K562 (cell line): ENCODE measurements around the gene CNPY3. TPM values are rescaled to one million over a fixed set of nuclear protein-coding genes. Genes with fewer than 3 reads are reported as not detected.
A peak's percentile ranks its signal among the peaks of the same experiment; 100 is the strongest.
"Not testable (repeated sequence)": the region's sequence is repeated elsewhere in the genome, so short reads cannot be mapped to it uniquely, and the experiment has no call there.

Experiments
- ATAC-seq: fragments of 200-7000 bp; cut with Tn5 transposase; 3 replicates; pipeline ENCODE4 v1.9.1; 2020; ENCODE audit warnings: moderate library complexity
- BruUV-seq: library from RNA; stranded (reverse); fragments of 400-500 nt; replicated peaks from 2 replicates; lab custom pipeline; 2021; lab: Mats Ljungman, UMichigan
- CTCF ChIA-PET: fragments of 300-600 bp; formaldehyde crosslinking; extraction: SDS; loops from one replicate; lab custom pipeline; 2021; ENCODE audit warnings: low intra/inter-chr PET ratio; lab: Yijun Ruan, JAX
- POLR2A ChIA-PET: fragments of 300-600, 350-650 bp; sonication (Branson Sonifier 250); formaldehyde crosslinking; extraction: SDS; loops from one replicate; lab custom pipeline; 2021; ENCODE audit warnings: antibody characterized with exemption, inconsistent platforms; lab: Yijun Ruan, JAX
- DNase-seq, 4 experiments: peaks; one replicate each; pipeline versions ENCODE4 v3.0.0 to v3.0.0-alpha.2; 2011 to 2018; ENCODE audit warnings: low spot score in 3 of 4, mixed read lengths in 3 of 4; ENCODE audit errors: extremely low read depth in 1 of 4
- FAIRE-seq: peaks from 2 replicates; lab custom pipeline; 2011; peaks lifted over from hg19 to GRCh38; lab: Jason Lieb, UNC
- H2AFZ ChIP-seq: 2 replicates; pipeline ENCODE4 v1.6.0; 2011; ENCODE audit warnings: low read depth, low read length, control low read depth, inconsistent platforms
- H3K27ac ChIP-seq: fragments of 200-600 bp; 3 replicates; pipeline ENCODE4 v1.8.0; 2011; ENCODE audit warnings: low read depth, mild to moderate bottlenecking, control low read depth, inconsistent platforms, low read length, moderate library complexity, mixed read lengths; ENCODE audit errors: extremely low read depth
- H3K27me3 ChIP-seq, 2 experiments: fragments of 300-600 bp in 1 of 2; 2 replicates in 1 of 2; 3 replicates in 1 of 2; pipeline versions ENCODE4 v1.6.0 to v1.8.0; 2011; ENCODE audit warnings: inconsistent platforms in 2 of 2, low read length in 2 of 2, mild to moderate bottlenecking in 1 of 2, mixed read lengths in 1 of 2, moderate library complexity in 1 of 2; ENCODE audit not compliant: control insufficient read depth in 2 of 2, insufficient read depth in 2 of 2
- H3K36me3 ChIP-seq: fragments of 300-600 bp; 3 replicates; pipeline ENCODE4 v1.8.0; 2011; ENCODE audit warnings: mild to moderate bottlenecking, low read length, inconsistent platforms; ENCODE audit not compliant: control insufficient read depth, insufficient read depth
- H3K4me1 ChIP-seq, 2 experiments: fragments of 200-600 bp in 1 of 2; replicated peaks in 1 of 2; 2 replicates in 1 of 2; 3 replicates in 1 of 2; pipeline versions ENCODE4 v1.5.1 to v1.8.0; 2011; ENCODE audit warnings: inconsistent platforms in 2 of 2, low read length in 2 of 2, mild to moderate bottlenecking in 1 of 2, mixed read lengths in 1 of 2, moderate library complexity in 1 of 2; ENCODE audit not compliant: control insufficient read depth in 2 of 2, insufficient read depth in 2 of 2
- H3K4me2 ChIP-seq: 2 replicates; pipeline ENCODE4 v1.6.1; 2011; ENCODE audit warnings: low read length, control low read depth, inconsistent platforms, mixed read lengths; ENCODE audit not compliant: insufficient read depth
- H3K4me3 ChIP-seq: fragments of 200-600 bp; sonication (generic), shearing (Covaris generic); 2 replicates; pipeline ENCODE4 v1.5.1; 2016; ENCODE audit warnings: control low read depth, inconsistent platforms
- H3K79me2 ChIP-seq: fragments of 200-600 bp; 3 replicates; pipeline ENCODE4 v1.8.0; 2011; ENCODE audit warnings: low read length, inconsistent platforms; ENCODE audit not compliant: control insufficient read depth, insufficient read depth
- H3K9ac ChIP-seq, 2 experiments: 2 replicates each; pipeline versions ENCODE4 v1.6.0 to v1.6.1; 2011; ENCODE audit warnings: low read depth in 2 of 2, low read length in 2 of 2, control low read depth in 1 of 2, inconsistent platforms in 1 of 2, mild to moderate bottlenecking in 1 of 2, mixed read lengths in 1 of 2; ENCODE audit not compliant: insufficient read depth in 1 of 2
- H3K9me1 ChIP-seq: one replicate; pipeline ENCODE4 v1.6.0; 2011; ENCODE audit warnings: inconsistent platforms, mild to moderate bottlenecking, low read length, moderate library complexity; ENCODE audit not compliant: control insufficient read depth, insufficient read depth
- H3K9me3 ChIP-seq: replicated peaks from 2 replicates; pipeline ENCODE4 v1.5.1; 2011; ENCODE audit warnings: low read depth, low read length, inconsistent platforms; ENCODE audit not compliant: control insufficient read depth, insufficient read depth
- H4K20me1 ChIP-seq: replicated peaks from 2 replicates; pipeline ENCODE4 v1.6.1; 2011; ENCODE audit warnings: low read length, inconsistent platforms, mixed read lengths; ENCODE audit not compliant: control insufficient read depth, insufficient read depth
- HDAC2 ChIP-seq: fragments of 450-650 bp; IDR thresholded peaks from 2 replicates; pipeline ENCODE4 v1.6.1; 2016; ENCODE audit warnings: mild to moderate bottlenecking
- HOXB6 ChIP-seq: fragments of 250-450 bp; sonication (Bioruptor Pico); IDR thresholded peaks from 2 replicates; pipeline ENCODE4 v1.5.1; 2022; ENCODE audit warnings: mild to moderate bottlenecking, borderline replicate concordance
- SNIP1 ChIP-seq: fragments of 450-650 bp; IDR thresholded peaks from 2 replicates; pipeline ENCODE4 v1.7.1; 2017; ENCODE audit warnings: low read depth, mild to moderate bottlenecking
- SPI1 ChIP-seq: IDR thresholded peaks from 2 replicates; pipeline ENCODE4 v1.6.1; 2011; ENCODE audit warnings: low read depth, low read length, control low read depth, borderline replicate concordance
- TCF7 ChIP-seq: sonication (generic); IDR thresholded peaks from 2 replicates; pipeline ENCODE4 v1.6.1; 2016; ENCODE audit warnings: antibody characterized with exemption, borderline replicate concordance
- ZFX ChIP-seq: sonication (generic); formaldehyde crosslinking; IDR thresholded peaks from 2 replicates; pipeline ENCODE4 v1.8.0; 2022; ENCODE audit warnings: mild to moderate bottlenecking, missing genetic modification reagents, moderate library complexity
- ZNF121 ChIP-seq: sonication (generic); formaldehyde crosslinking; conservative IDR thresholded peaks from 2 replicates; pipeline ENCODE4 v1.8.0; 2022; ENCODE audit warnings: missing genetic modification reagents
- ZNF695 ChIP-seq: fragments of 450-650 bp; formaldehyde crosslinking; IDR thresholded peaks from 2 replicates; pipeline ENCODE4 v1.4.0; 2020; ENCODE audit warnings: mild to moderate bottlenecking, moderate library complexity
- WGBS: fragments of 100-300 bp; shearing (Covaris generic); methylation state at CpG from one replicate; pipeline ENCODE4 v1.1.6; 2016; ENCODE audit warnings: low coverage, mixed read lengths; ENCODE audit not compliant: insufficient coverage; ENCODE audit errors: missing lambda C conversion rate; 5-methylcytosine and 5-hydroxymethylcytosine counted together
- in situ Hi-C: fragments of 300-500 bp; cut with MboI; formaldehyde crosslinking; loops from 4 replicates; pipeline ENCODE4 v1.15.0; 2018; ENCODE audit warnings: inconsistent platforms, mixed read lengths
- intact Hi-C: fragments of 100-400 bp; cut with micrococcal nuclease; formaldehyde crosslinking; loops from 2 replicates; pipeline ENCODE4 v1.14.2; 2022
- polyA plus RNA-seq, 8 experiments: library from polyadenylated mRNA; depleted of rRNA in 4 of 8; stranded (reverse) in 5 of 8; unstranded in 3 of 8; fragments of >200 nt; fragmentation: Nextera tagmentation in 2 of 8; fragmentation: Illumina TruSeq in 1 of 8; extraction: Ambion mirVana in 2 of 8; extraction: Trizol in 1 of 8; gene quantifications; 2 replicates each; pipeline versions ENCODE4 v1.2.1 to v1.2.3, GENCODE V29; 2011 to 2014; ENCODE audit warnings: inconsistent platforms in 1 of 8, missing spikeins in 1 of 8
- total RNA-seq, 7 experiments: library from RNA; depleted of rRNA in 6 of 7; stranded (reverse); fragments of >200 nt in 6 of 7; fragmentation: Illumina TruSeq in 2 of 7; extraction: Trizol in 2 of 7; gene quantifications; 2 replicates each; pipeline versions ENCODE4 v1.2.1 to v1.2.3, GENCODE V29; 2011 to 2021; ENCODE audit warnings: low replicate concordance in 1 of 7
- TF ChIP-seq, protein P1 (sequence below): fragments of 450-650 bp; IDR thresholded peaks from 2 replicates; pipeline ENCODE4 v1.6.1; 2017; ENCODE audit warnings: antibody characterized with exemption

The CNPY3 gene
- total and polyA plus RNA-seq, 9 of the 15 experiments (the other 6 are each of a cell fraction or from before 2014, with no cell fraction given) = 2.4 to 37.4 (median 21.2) TPM

DNA sequence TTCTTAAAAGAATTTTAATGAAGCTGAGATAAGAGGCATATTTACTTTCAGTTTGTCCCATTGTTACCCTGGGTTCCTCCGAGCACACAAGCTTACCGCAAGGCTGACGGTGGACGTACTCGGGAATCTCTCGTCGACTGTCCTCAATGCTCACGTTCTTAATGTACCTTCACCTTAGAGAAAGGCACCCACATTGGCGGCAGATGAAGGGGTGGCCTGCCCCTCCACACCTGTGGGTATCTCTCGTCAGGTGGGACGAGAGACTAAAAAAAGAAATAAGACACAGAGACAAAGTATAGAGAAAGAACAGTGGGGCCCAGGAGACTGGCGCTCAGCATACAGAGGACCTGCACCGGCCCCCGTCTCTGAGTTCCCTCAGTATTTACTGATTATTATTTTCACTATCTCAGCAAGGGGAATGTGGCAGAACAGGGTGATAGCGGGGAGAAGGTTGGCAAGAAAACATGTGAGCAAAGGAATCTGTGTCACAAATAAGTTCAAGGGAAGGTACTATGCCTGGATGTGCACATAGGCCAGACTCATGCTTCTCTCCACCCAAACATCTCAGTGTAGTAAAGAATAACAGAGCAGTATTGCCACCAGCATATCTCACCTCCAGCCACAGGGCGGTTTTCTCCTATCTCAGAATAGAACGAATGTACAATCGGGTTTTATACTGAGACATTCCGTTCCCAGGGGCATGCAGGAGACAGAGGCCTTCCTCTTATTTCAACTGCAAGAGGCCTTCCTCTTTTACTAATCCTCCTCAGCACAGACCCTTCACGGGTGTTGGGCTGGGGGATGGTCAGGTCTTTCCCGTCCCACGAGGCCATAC, 26.6 kb upstream of the CNPY3 start:
- H3K4me3 ChIP-seq = not testable (repeated sequence)
- TF ChIP-seq ZFX (peak; percentile 15; the same call in 1 of the 2 replicates), SPI1 (peak; percentile 60; the same call in 1 of the 2 replicates)
- TF ChIP-seq, all 486 proteins: peak for 2; not testable (repeated sequence) for 484
- FAIRE-seq, BruUV-seq, DNase-seq, H3K9me3 ChIP-seq, ATAC-seq, H4K20me1 ChIP-seq, H3K36me3 ChIP-seq, H3K79me2 ChIP-seq, H3K27me3 ChIP-seq, H2AFZ ChIP-seq, H3K27ac ChIP-seq, POLR2A ChIA-PET, H3K4me2 ChIP-seq, in situ Hi-C loops, H3K9me1 ChIP-seq, H3K9ac ChIP-seq: not testable (repeated sequence)
- intact Hi-C loops = loop anchor here (5.0 to 10.0 kb wide), 2 partner anchors 60 to 362 kb away; partner anchors contain the start of gene GNMT
- 63% methylated on average over 22 of the region's 22 CpGs for WGBS
- CTCF ChIA-PET = interaction anchor here (0.5 to 2.9 kb wide), 4 partner anchors 227 to 1597 kb away, joined by 3 to 20 read pairs (median 6); no protein-coding TSS in a partner anchor
- peaks cover 4 to 12% of the 10 kb centered on the region in 2 experiments; a peak in 3 of 5 replicates for H3K4me1 ChIP-seq

DNA sequence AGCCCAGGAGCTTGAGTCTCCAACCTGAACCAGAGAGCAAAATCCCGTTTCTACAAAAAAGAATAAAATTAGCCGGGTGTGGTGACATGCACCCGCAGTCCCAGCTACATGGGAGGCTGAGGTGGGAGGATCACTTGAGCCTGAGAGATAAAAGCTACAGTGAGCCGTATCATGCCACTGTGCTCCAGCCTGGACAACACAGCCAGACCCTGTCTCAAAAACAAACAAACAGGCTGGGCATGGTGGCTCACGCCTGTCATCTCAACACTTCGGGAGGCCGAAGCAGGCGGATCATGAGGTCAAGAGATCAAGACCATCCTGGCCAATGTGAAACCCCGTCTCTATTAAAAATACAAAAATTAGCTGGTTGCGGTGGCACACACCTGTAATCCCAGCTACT, 24.8 kb upstream of the CNPY3 start:
- H3K79me2 ChIP-seq = no peaks in the 10 kb centered on the region
- CTCF ChIA-PET = no interaction called here
- in situ Hi-C loops = no loop called here
- ATAC-seq = no peak
- H3K9me1 ChIP-seq = no peaks in the 10 kb centered on the region
- TF ChIP-seq HOXB6 (CRISPR knock-in tag) (no peak), SNIP1 (no peak), ZNF695 (CRISPR knock-in tag) (no peak), HDAC2 (no peak), ZNF121 (CRISPR knock-in tag) (peak; percentile 96), TCF7 (no peak)
- TF ChIP-seq, protein P1, sequence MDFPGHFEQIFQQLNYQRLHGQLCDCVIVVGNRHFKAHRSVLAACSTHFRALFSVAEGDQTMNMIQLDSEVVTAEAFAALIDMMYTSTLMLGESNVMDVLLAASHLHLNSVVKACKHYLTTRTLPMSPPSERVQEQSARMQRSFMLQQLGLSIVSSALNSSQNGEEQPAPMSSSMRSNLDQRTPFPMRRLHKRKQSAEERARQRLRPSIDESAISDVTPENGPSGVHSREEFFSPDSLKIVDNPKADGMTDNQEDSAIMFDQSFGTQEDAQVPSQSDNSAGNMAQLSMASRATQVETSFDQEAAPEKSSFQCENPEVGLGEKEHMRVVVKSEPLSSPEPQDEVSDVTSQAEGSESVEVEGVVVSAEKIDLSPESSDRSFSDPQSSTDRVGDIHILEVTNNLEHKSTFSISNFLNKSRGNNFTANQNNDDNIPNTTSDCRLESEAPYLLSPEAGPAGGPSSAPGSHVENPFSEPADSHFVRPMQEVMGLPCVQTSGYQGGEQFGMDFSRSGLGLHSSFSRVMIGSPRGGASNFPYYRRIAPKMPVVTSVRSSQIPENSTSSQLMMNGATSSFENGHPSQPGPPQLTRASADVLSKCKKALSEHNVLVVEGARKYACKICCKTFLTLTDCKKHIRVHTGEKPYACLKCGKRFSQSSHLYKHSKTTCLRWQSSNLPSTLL = no peak
- TF ChIP-seq, all 486 proteins: peak for 1
- no TSS peak for BruUV-seq
- Histone ChIP-seq H4K20me1 (no peaks in the 10 kb centered on the region), H3K36me3 (no peaks in the 10 kb centered on the region), H3K27ac (no peak overlapping the region), H3K4me3 (no peak overlapping the region), H3K9ac (no peak overlapping the region), H3K4me1 (peaks cover 4 to 9% of the 10 kb centered on the region in 2 experiments; a peak in 3 of 5 replicates), H3K9me3 (no peaks in the 10 kb centered on the region), H2AFZ (no peak overlapping the region), H3K4me2 (no peak overlapping the region), H3K27me3 (no peaks in the 10 kb centered on the region)
- 69% methylated on average over 10 of the region's 10 CpGs for WGBS
- FAIRE-seq = no peak
- POLR2A ChIA-PET = interaction anchor here (0.6 kb wide), 1 partner anchor 248 kb away, joined by 3 read pairs; no protein-coding TSS in a partner anchor
- intact Hi-C loops = loop anchor here (5.0 to 10.0 kb wide), 2 partner anchors 58 to 360 kb away; partner anchors contain the start of gene GNMT
- DNase-seq = no peak
